ENCODE data around the gene ACTRT2.

- TF ChIP-seq TCF12 (IDR thresholded peaks at IDR 0.05; ENCODE audit: low read depth, low read length) (no peak), CTCF (IDR thresholded peaks at IDR 0.05 in 2 of 3, conservative IDR thresholded peaks at IDR 0.05 in 1 of 3; ENCODE audit: control insufficient read depth in 2 of 3, extremely low read depth in 1 of 3, insufficient read depth in 1 of 3, low read depth in 3 of 3, low read length in 3 of 3) (no peak), EZH2 (IDR thresholded peaks at IDR 0.05; ENCODE audit: borderline replicate concordance, control insufficient read depth, low read depth, low read length) (no peak), FOXM1 (IDR thresholded peaks at IDR 0.05; ENCODE audit: low read depth, low read length) (no peak), CBX5 (IDR thresholded peaks at IDR 0.05; ENCODE audit: low read depth) (no peak), SRF (IDR thresholded peaks at IDR 0.05; ENCODE audit: low read depth in 2 of 2, low read length in 2 of 2) (no peak), POLR2A (IDR thresholded peaks at IDR 0.05; ENCODE audit: low read depth, low read length) (no peak), ATF2 (IDR thresholded peaks at IDR 0.05; ENCODE audit: low read length) (no peak), RCOR1 (conservative IDR thresholded peaks at IDR 0.05; ENCODE audit: low read depth, low read length) (no peak), E2F8 (IDR thresholded peaks at IDR 0.05; ENCODE audit: low read depth, partially characterized antibody) (no peak), POLR2AphosphoS5 (IDR thresholded peaks at IDR 0.05; ENCODE audit: low read length) (no peak), MXI1 (IDR thresholded peaks at IDR 0.05; ENCODE audit: low read depth, low read length) (no peak), FOXK2 (IDR thresholded peaks at IDR 0.05) (no peak), MYC (IDR thresholded peaks at IDR 0.05; ENCODE audit: insufficient read depth, insufficient read length, insufficient replicate concordance, low read length, severe bottlenecking) (no peak)
Observed at GRCh38 chr1:3017440-3018050, 3.7 kb upstream of the ACTRT2 start.

Data from GM12878 (cell line).